A549 treated with DMSO at 1 μM for 4 hours (cell line): ENCODE measurements around the gene C4BPB. TPM values are rescaled to one million over a fixed set of nuclear protein-coding genes. Genes with fewer than 3 reads are reported as not detected.

Source experiments
- total RNA-seq: library from RNA; stranded (reverse); fragments of 200-300 nt; extraction: Qiagen RNA extraction; gene quantifications from 5 replicates; pipeline ENCODE4 v1.2.3, GENCODE V29; 2022; ENCODE audit warnings: low read depth

C4BPB gene
- total RNA-seq = 0.99 to 1.5 TPM (median 1.1 TPM) in 5 replicates

GRCh38 chr1:207088701-207089626, at the start of gene C4BPB:
Gene C4BPB, plus strand, starts transcription at chr1:207088860. Its CDS starts 672 bp downstream, at chr1:207089532.

GRCh38 chr1:207051191-207051943, 37.3 kb upstream of the C4BPB start, which contains the start of gene YOD1:
Gene YOD1, minus strand, starts transcription at chr1:207051208. Its CDS starts 178 bp downstream, at chr1:207051030.

GRCh38 chr1:207052911-207053769, 35.5 kb upstream of the C4BPB start, which contains the start of gene PFKFB2:
Gene PFKFB2, plus strand, starts transcription at chr1:207053275. Its CDS starts 1,443 bp downstream, at chr1:207054718.

GRCh38 chr1:207103892-207104373, 15.3 kb downstream of the C4BPB start, which contains the start of gene C4BPA:
Gene C4BPA, plus strand, starts transcription at chr1:207104233. Its CDS starts 8,793 bp downstream, at chr1:207113026.

Other genes starting within 250 kb of the C4BPB start
- gene IL20, start 223.2 kb upstream of the C4BPB start, total RNA-seq = not detected in 5 replicates
- gene IL24, start 191.4 kb upstream of the C4BPB start, total RNA-seq = 0.16 to 0.44 TPM (median 0.40 TPM) in 5 replicates
- gene FCMR, start 166.9 kb upstream of the C4BPB start, total RNA-seq = 4.0 to 6.3 TPM (median 4.4 TPM) in 5 replicates
- gene PIGR, start 142.4 kb upstream of the C4BPB start, total RNA-seq = 0.23 TPM in 1 of 5 replicates, not detected in the others
- 0.08 TPM in 1 of 5 replicates, not detected in the others for gene FCAMR, start 118.4 kb upstream of the C4BPB start, total RNA-seq
- gene C1orf116, start 56.1 kb upstream of the C4BPB start, total RNA-seq = 2.5 to 3.4 TPM (median 3.2 TPM) in 5 replicates
- 5.4 to 8.0 TPM (median 6.9 TPM) in 5 replicates for gene YOD1, start 37.7 kb upstream of the C4BPB start, total RNA-seq
- gene PFKFB2, start 35.6 kb upstream of the C4BPB start, total RNA-seq = 5.7 to 7.5 TPM (median 6.9 TPM) in 5 replicates
- 0.48 to 1.0 TPM (median 0.64 TPM) in 5 replicates for gene C4BPA, start 15.4 kb downstream of the C4BPB start, total RNA-seq
- gene CD55, start 232.8 kb downstream of the C4BPB start, total RNA-seq = 93.0 to 131 TPM (median 116 TPM) in 5 replicates